Measurements from ENCODE around the gene MEIOC.
"Not testable (repeated sequence)": the region's sequence is repeated elsewhere in the genome, so short reads cannot be mapped to it uniquely, and the experiment has no call there.

MEIOC gene

GRCh38 chr17:44688675-44689476, 32.6 kb downstream of the MEIOC start:
- H3K4me3 ChIP-seq (ENCODE audit: low read depth, low read length) = peak overlapping the region; percentile 97
- no peak for DNase-seq
- no peaks in the 10 kb centered on the region; the same call in 1 of the 2 replicates for H3K36me3 ChIP-seq
- H3K9me3 ChIP-seq = no peaks in the 10 kb centered on the region
- no peaks in the 10 kb centered on the region; the same call in 1 of the 2 replicates for H3K4me1 ChIP-seq
- TF ChIP-seq CTCF (IDR thresholded peaks at IDR 0.05; ENCODE audit: low read depth, low read length) = no peak
- H3K27me3 ChIP-seq = no peaks in the 10 kb centered on the region

- peak; percentile 94 for DNase-seq
- Histone ChIP-seq H3K9me3 (no peaks in the 10 kb centered on the region), H3K36me3 (no peaks in the 10 kb centered on the region; the same call in 1 of the 2 replicates), H3K4me3 (ENCODE audit: low read depth, low read length) (peak within 1 kb of the TSS; percentile 97), H3K4me1 (no peaks in the 10 kb centered on the region; the same call in 1 of the 2 replicates), H3K27me3 (no peaks in the 10 kb centered on the region)
- TF ChIP-seq CTCF (IDR thresholded peaks at IDR 0.05; ENCODE audit: low read depth, low read length) = no peak
Measured at GRCh38 chr17:44689477-44690217, 33.4 kb downstream of the MEIOC start, which contains the start of gene CCDC43. Gene CCDC43, minus strand, starts transcription at chr17:44689776. Its CDS starts 23 bp downstream, at chr17:44689753.

GRCh38 chr17:44690746-44691306, 34.6 kb downstream of the MEIOC start:
- not testable (repeated sequence) for H3K27me3 ChIP-seq, DNase-seq, H3K9me3 ChIP-seq, H3K4me1 ChIP-seq, H3K36me3 ChIP-seq
- peak; percentile 18; the same call in 1 of the 2 replicates for TF ChIP-seq CTCF (IDR thresholded peaks at IDR 0.05; ENCODE audit: low read depth, low read length)
- H3K4me3 ChIP-seq (ENCODE audit: low read depth, low read length) = peak overlapping the region; percentile 97

- Histone ChIP-seq H3K4me1 (no peaks in the 10 kb centered on the region; the same call in 1 of the 2 replicates), H3K27me3 (no peaks in the 10 kb centered on the region), H3K4me3 (ENCODE audit: low read depth, low read length) (no peak overlapping the region), H3K9me3 (no peaks in the 10 kb centered on the region), H3K36me3 (no peaks in the 10 kb centered on the region)
- DNase-seq = no peak
- TF ChIP-seq CTCF (IDR thresholded peaks at IDR 0.05; ENCODE audit: low read depth, low read length) = no peak
Measured at GRCh38 chr17:44693609-44694008, 37.3 kb downstream of the MEIOC start.

GRCh38 chr17:44700288-44700687, 44.0 kb downstream of the MEIOC start:
- not testable (repeated sequence) for H3K36me3 ChIP-seq; H3K4me1 ChIP-seq; DNase-seq; H3K9me3 ChIP-seq; H3K27me3 ChIP-seq; H3K4me3 ChIP-seq (ENCODE audit: low read depth, low read length)

- no peak for TF ChIP-seq CTCF (IDR thresholded peaks at IDR 0.05; ENCODE audit: low read depth, low read length)
- no peak for DNase-seq
- H3K4me3 ChIP-seq (ENCODE audit: low read depth, low read length) = peak overlapping the region; percentile 98
- no peaks in the 10 kb centered on the region for H3K9me3 ChIP-seq
- peaks cover 8% of the 10 kb centered on the region for H3K4me1 ChIP-seq
- no peaks in the 10 kb centered on the region for H3K27me3 ChIP-seq
- no peaks in the 10 kb centered on the region for H3K36me3 ChIP-seq
Measured at GRCh38 chr17:44707755-44708400, 51.6 kb downstream of the MEIOC start.
